ENCODE results near the gene ZNF311.
"Not testable (repeated sequence)": the region's sequence is repeated elsewhere in the genome, so short reads cannot be mapped to it uniquely, and the experiment has no call there.

Gene ZNF311

GRCh38 chr6:28953039-28953584, 52.0 kb downstream of the ZNF311 start:
- peak; percentile 74 for DNase-seq

GRCh38 chr6:28949656-28950195, 55.4 kb downstream of the ZNF311 start:
- DNase-seq, result not testable (repeated sequence)

GRCh38 chr6:28948782-28949486, 56.2 kb downstream of the ZNF311 start:
- DNase-seq, result no peak

GRCh38 chr6:28947831-28948270, 57.3 kb downstream of the ZNF311 start:
- DNase-seq, result no peak

GRCh38 chr6:28947067-28947765, 57.9 kb downstream of the ZNF311 start:
- no peak for DNase-seq

GRCh38 chr6:28945349-28945748, 59.8 kb downstream of the ZNF311 start:
- no peak for DNase-seq
